NCI-H2227 treated with DMSO at 0.1 percent for 48 hours (cell line): ENCODE results near the gene EBI3.
"Not testable (repeated sequence)": the region's sequence is repeated elsewhere in the genome, so short reads cannot be mapped to it uniquely, and the experiment has no call there.

Experiments used
- DNase-seq: peaks from one replicate; lab custom pipeline; 2025; lab: John Stamatoyannopoulos, UW

Gene EBI3

DNA sequence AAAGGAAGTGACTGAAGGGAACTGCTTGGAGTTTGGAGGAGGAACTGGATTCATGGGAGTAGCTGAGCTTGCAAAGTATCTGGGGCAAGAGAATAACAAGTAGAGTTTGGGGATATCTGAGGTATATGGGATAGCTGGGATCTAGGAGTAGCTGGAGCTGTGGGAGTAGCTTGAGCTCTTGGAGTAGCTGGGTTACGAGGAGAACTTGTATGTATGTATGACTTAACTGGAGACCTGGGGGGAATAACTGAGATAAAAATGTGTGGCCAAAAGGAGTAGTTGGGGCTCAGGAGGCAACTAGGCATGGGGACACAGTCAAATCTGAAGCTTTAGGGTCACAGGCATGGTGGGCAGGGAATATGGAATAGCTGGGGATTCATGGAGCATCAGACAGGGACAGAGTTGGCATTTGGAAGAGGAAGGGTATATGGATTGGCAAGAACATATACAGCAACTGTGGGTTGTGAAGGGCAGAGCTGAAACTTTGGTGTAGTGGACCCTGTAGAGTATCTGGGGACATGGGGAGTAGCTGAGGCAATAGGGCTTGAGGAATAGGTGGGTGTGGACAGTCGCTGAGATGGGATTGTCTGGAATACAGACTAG is 28.3 kb upstream of the EBI3 start:
- DNase-seq = no peak

DNA sequence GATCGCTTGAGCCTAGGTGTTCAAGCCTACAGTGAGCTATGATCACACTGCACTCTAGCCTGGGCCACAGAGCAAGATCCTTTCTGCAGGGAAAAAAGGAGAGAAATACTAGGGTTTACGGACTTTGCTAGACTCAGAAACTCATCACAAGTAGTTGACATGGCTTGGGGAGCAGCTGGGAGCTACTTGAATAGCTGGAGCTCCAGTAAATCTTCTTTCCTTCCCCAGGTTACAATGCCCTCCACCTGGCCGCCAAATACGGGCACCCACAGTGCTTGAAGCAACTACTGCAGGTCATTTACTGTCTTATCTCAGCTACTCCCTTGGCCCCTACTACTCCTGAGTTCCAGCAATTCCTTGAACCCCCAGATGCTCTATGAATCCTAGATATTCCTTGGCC is 27.5 kb upstream of the EBI3 start:
- DNase-seq = no peak

DNA sequence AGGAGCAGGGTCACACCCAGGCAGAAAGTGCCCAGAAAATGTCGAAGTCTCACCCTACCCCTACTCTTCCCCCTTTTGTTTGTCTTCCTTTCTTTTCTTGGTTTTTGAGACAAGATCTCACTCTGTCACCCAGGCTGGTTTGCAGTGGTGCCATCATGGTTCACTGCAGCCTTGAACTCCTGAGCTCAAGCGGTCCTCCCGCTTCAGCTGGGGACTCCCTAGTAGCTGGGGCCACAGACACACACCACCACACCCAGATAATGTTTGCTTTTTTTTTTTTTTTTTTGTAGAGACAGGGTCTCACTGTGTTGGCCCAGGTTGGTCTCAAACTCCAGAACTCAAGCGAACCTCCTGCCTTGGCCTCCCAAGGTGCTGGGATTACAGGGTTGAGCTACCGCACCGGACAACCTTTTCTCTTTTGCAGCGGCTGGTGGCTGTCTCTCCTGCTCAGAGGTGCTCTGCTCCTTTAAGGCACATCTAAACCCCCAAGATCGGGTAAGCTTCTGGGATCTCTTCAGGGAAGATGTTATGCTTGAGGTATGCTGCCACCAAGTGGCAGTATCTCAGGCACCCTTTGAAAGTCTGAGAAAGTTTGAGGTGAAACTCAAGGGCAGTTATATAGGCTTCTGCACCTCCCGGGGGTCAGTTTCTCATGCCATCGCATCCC is 22.4 kb upstream of the EBI3 start:
- DNase-seq = no peak

DNA sequence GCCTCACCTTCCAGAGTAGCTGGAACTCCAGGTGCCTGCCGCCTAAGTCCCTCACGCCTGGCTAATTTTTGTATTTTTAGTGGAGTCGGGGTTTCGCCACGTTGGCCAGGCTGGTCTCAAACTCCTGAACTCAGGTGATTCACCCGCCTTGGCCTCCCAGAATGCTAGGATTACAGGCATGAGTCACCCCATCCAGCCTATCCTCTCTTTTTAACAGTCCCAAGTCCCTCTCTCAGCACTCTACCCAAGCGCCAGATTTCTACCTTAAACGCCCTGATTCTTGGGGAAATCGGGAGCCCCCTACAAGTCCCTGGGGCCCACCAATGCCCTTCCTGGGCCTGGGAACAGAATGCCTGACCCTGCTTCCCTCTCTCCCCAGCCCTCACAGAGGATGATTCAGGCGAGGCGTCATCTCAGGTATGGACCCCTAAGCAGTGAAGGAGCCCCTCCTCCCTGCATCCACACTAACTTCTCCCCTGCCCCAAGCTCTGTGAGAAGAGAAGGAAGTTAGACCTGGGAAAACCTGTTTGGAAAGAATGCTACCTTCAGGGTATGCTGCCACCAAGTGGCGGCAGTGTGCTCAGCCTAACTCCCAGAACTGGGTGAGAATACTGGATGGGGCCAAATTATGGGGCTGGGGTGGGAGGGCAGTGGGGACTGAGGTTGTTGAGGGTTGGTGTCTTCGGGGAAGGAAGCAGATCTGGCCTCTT is 20.8 kb upstream of the EBI3 start:
- DNase-seq = no peak

DNA sequence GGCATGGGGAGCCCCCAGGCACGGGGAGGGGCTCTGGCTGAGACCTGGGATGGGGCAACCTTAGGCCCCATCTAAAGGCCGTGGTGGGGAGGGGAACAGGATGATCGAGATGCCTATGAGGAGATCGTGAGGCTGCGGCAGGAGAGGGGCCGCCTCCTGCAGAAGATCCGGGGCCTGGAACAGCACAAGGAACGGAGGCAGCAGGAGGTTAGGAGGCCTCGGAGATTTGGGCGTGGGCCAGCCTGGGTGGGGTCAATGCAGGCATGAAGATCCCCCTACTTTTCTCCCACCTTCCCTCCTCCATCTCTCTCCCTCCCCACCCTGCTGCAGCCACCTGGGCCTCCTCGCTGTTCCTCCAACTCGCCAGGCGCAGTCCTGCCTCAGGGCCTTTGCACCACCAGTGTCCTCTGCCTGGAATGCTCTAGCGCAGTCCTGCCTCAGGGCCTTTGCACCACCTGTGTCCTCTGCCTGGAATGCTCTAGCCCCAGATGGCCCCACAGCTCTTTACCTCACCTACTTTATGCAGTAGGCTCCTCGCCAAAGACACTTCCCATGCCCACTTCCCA is 19.1 kb upstream of the EBI3 start:
- DNase-seq = no peak

DNA sequence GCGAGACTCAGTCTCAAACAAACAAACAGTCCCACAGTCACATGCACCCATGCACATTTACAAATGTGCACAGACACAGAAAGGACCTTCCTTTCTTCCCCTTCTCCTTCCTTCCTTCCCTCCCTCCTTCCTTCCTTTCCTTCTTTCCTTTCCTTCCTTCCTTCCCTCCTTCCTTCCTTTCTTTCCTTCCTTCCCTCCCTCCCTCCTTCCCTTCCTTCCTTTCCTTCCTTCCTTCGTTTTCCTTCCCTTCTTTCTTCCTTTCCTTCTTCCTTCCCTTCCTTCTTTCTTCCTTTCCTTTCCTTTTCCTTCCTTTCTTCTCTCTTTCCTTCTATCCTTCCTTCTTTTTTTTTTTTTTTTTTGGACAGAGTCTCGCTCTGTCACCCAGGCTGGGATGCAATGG is 16.2 kb upstream of the EBI3 start:
- DNase-seq = no peak

DNA sequence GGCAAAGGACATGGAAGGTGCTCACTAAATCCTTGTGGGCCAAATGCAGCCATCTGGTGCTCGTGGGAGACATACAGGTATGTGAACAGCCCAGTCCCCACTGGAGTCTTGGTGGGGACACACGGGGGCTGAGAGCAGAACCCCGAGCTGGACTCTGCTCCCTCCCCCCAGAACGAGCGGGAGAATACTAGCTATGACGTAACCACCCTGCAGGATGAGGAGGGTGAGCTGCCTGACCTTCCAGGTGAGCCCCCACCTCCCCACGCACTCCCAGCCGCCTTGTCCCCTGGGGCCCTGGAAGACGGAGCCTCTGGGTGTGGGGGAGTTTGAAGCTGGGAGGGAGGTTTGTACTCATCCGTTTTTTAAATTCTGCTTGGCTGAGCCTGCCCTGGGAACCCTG is 13.5 kb upstream of the EBI3 start:
- DNase-seq = no peak

DNA sequence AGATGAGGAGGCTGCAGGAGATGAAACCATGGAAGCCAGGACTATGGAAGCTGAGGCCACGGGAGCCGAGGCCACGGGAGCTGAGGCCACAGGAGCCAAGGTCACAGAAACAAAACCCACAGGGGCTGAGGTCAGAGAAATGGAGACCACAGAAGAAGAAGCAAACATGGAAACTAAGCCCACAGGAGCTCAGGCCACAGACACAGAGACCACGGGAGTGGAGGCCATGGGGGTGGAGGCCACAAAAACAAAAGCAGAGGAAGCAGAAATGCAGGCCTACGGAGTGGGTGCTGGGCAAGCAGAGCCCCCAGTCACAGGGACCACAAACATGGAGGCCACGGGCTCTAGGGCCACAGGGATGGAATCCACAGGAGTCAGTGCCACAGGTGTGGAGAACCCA is 12.5 kb upstream of the EBI3 start:
- no peak for DNase-seq

DNA sequence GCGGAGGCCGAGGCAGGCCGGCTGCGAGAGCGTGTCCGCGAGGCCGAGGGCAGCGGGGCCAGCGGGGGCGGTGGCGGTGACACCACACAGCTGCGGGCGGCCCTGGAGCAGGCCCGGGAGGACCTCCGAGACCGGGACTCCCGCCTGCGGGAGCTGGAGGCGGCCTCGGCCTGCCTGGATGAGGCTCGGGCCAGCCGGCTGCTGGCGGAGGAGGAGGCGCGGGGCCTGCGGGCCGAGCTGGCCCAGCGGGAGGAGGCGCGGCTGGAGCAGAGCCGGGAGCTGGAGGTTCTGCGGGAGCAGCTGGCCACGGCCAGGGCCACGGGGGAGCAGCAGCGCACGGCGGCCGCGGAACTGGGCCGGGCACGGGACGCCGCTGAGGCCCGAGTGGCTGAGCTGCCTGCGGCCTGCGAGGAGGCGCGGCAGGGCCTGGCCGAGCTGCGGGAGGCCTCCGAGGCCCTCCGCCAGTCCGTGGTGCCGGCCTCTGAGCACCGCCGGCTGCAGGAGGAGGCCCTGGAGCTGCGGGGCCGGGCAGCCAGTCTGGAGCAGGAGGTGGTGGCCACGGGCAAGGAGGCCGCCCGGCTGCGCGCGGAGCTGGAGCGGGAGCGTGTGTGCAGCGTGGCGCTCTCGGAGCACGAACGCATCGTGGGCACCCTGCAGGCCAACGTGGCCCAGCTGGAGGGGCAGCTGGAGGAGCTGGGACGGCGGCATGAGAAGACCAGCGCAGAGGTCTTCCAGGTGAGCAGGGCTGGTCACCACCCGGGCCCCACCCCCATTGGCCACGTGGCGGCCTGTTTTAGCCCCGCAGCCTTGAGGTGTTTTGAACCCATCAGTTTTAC is 11.7 kb upstream of the EBI3 start:
- no peak for DNase-seq

DNA sequence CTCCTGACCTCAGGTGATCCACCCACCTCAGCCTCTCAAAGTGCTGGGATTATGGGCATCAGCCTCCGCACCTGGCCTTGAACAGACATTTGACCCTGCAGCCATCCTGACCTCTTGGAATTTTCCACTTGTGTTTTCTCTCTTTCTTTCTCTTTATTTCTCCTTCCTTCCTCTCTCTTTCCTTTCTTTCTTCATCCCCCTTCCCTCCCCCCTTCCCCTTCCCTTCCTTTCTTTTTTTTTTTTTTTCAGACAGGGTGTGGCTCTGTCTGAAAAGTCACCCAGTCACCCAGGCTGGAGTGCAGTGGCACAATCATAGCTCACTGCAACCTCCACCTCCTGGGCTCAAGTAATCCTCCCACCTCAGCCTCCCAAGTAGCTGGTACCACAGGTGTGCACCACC is 10.8 kb upstream of the EBI3 start:
- DNase-seq = not testable (repeated sequence)

DNA sequence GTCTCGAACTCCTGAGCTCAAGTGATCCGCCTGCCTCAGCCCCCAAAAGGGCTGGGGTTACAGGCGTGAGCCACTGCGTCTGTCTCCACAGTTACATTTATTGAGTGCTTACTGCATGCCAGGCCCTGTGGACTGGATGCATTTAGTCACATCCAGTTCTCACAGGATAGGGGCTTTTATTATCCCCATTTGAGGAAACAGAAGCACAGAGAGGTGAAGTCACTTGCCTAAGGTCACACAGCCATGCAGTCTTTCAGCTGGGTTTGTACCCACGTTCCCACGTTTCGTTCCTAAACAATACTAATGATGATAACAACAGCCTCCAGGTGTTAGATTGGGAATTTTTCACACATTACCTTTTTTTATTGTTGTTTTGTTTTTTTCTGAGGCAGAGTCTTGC is 9.1 kb upstream of the EBI3 start:
- no peak for DNase-seq

DNA sequence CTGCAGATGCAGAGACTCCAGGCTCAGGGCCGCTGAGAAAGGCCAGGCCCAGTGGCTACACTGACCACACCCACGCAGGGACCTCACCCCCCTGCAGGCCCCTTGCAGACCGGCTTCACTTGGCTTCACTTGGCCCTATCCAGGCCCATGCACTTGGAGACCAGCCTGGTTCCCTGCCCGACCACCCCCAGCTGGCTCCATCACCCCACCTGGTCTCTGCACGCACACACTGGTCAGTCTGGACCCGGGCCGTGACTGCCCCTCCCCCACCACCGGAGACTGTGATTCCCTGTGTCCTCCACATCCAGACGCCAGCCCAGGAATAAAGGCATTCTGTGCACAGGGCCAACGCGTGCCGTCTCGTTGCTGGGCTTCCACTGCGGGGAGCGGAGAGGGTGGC is 4.9 kb upstream of the EBI3 start:
- no peak for DNase-seq

DNA sequence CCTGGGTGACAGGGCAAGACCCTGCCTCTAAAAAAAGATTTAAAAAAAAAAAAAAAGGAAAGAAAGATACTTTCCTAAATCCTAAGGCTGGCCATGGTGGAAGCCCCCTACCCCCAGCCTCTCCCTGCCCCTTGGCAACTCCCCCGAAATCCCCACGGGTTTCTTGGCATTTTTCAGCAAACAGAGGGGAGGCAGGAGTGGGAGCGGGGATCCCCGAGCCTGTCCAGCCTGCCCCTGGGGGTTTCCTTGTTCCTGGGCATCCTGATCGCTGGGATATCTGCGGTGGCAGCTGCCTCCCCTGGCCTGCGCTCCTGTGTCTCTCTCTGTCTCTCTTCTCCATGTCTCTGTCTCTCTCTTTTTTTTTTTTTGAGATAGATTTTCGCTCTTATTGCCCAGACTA is 3.4 kb upstream of the EBI3 start:
- DNase-seq = no peak

DNA sequence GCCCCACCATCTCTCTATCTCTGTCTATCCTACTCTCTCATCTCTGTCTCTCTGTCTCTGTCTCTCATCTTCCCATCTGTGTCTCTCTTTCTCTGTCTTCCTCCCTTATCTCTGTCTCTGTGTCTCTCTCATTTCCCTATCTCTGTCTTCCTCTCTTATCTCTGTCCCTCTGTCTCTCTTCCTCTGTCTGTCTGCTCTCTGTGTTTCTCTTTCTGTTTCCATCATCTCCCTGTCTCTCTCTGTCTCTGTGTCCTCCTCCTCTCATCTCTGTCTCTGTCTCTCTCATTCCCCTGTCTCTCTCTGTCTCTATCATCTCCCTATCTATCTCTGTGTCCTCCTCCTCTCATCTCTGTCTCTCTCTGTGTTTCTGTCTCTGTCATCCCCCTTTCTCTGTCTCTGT is 1.6 kb upstream of the EBI3 start:
- no peak for DNase-seq

DNA sequence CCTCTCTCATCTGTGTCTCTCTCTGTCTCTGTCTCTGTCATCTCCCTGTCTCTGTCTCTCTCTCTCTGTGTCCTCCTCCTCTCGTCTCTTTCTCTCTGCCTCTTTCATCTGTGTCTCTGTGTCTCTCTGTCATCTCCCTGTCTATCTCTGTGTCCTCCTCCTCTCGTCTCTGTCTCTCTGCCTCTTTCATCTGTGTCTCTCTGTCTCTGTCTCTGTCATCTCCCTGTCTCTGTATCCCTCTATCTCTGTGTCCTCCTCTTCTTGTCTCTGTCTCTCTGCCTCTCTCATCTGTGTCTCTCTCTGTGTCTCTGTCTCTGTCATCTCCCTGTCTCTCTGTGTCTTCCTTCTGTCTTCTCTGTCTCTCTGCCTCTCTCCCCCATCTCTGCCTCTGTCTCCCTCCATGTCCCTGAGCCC is 551 bp upstream of the EBI3 start:
- no peak for DNase-seq

DNA sequence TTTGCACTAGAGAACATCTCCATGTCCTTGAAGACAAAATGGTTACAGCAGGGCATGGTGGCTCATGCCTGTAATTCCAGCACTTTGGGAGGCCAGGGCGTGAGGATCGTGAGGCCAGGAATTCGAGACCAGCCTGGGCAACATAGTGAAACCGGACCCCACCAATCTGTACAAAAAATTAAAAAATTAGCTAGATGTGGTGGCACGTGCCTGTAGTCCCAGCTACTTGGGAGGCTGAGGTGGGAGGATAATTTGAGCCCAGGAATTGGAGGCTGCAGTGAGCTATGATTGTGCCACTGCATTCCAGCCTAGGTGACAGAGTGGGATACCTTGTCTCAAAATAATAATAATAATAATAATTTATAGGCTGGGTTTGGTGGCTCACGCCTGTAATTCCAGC is 914 bp downstream of the EBI3 start:
- DNase-seq = not testable (repeated sequence)

DNA sequence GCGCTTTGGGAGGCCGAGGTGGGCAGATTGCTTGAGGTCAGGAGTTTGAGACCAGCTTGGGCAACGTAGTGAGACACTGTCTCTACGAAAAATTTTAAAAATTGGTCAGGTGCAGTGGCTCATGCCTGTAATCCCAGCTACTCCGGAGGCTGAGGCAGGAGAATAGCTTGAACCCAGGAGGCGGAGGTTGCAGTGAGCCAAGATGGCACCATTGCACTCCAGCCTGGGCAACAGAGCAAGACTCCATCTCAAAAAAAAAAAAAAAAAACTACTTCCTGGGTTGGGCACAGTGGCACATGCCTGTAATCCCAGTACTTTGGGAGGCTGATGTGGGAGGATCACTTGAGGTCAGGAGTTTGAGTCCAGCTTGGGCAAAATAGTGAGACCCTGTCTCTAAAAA is 2.2 kb downstream of the EBI3 start:
- not testable (repeated sequence) for DNase-seq

DNA sequence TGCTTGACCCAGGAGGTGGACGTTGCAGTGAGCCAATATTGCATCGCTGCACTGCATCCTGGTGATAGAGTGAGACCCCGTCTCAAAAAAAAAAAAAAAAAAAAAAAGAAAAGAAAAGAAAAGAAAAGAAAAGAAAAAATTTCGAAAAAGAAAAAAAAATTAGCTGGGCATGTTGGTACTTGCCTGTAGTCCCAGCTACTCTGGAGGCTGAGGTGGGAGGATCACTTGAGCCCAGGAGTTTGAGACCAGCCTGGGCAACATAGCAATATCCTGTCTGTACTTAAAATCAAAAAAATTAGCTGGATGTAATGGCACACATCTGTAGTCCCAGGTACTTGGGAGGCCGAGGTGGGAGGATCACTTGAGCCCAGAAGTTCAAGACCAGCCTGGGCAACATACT is 2.8 kb downstream of the EBI3 start:
- not testable (repeated sequence) for DNase-seq

DNA sequence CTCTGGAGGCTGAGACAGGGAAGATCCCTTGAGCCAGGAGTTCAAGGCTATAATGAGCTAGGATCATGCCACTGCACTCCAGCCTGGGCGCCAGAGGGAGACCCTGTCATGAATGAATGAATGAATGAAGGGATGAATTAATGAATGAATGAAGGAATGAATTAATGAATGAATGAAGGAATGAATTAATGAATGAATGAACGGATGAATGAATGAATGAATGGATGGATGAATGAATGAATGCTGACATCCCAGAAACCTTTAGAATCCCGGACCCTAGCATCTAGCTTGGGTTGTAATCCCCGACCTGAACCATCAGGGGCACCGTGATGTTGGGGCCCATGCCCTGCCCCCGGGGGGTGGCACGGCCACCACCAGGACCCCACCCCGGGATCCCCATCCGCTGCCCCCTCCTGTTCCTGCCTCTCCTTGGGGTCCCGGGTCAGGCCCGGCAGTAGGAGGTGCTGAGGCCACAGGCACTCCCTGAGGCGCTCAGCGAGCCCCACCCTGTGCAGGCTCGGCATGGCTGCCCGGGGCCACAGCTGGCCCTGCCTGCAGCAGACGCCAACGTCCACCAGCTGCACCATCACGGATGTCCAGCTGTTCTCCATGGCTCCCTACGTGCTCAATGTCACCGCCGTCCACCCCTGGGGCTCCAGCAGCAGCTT is 3.4 kb downstream of the EBI3 start:
- DNase-seq = no peak

DNA sequence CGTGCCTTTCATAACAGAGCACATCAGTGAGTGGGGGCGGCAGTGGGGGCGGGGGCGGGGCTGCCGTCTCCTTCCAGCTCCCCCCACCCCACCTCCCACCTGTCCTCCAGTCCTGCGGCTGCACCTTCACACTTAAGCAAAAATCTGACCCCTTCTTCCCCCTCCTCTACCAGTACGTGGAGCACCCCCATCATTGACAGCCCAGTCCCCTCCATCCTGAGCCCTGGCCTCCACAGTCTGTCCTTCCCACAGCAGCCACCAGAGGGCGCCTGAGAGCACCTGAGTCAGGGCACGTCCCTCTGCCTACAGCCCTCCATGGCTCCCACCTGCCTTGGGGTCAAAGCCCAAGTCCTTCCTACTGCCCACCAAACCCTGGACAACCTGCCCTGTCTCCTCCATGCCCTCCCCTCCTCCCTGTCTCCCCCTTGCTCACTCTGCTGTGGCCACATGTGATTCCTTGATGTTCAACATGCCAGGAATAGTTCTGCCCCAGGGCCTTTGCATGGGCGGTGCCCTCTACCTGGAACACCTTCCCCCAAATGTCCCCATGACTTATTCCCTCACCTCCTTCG is 4.0 kb downstream of the EBI3 start:
- no peak for DNase-seq

DNA sequence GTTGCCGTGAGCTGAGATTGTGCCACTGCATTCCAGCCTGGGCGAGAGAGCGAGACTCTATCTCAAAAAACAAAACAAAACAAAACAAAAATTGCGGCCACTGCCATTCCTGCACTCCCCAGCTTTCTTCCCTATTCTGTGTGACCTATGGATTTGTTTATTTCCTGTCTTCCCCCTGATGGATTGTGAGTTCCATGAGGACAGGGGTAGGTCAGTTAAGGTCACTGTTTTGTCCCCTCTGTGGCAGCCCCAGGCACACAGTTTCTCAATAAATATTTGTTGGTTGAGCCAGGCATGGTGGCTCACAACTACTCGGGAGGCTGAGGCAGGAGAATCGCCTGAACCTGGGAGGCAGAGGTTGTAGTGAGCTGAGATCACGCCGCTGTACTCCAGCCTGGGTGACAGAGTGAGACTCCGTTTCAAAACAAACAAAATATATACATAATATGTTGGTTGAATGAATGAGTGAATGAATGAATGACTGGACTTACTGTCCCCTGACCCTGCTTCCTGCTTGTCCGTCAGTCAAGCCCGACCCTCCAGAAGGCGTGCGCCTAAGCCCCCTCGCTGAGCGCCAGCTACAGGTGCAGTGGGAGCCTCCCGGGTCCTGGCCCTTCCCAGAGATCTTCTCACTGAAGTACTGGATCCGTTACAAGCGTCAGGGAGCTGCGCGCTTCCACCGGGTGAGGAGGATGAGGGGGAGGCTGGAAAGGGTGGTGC is 5.0 kb downstream of the EBI3 start:
- DNase-seq = no peak
